ENCODE measurements around the gene NINL. TPM values are rescaled to one million over a fixed set of nuclear protein-coding genes. Genes with fewer than 3 reads are reported as not detected.

The NINL gene
- total RNA-seq, 4 donors from 2014 or later = 0.24 to 6.1 (median 0.88) TPM

- intact Hi-C loops (cut with DNase I; ENCODE audit: low total_unique reads) = no loop called here
- in situ Hi-C loops (cut with MboI; ENCODE audit: low sequenced_read_pairs in 4 of 4) = loop anchor here in 1 of 4 donors (25.0 kb wide), 1 partner anchor 90 kb away; no protein-coding TSS in a partner anchor
- TF ChIP-seq POLR2A (IDR thresholded peaks at IDR 0.05) = no peak
- no peak for TF ChIP-seq CTCF (IDR thresholded peaks at IDR 0.05 in 4 of 5, conservative IDR thresholded peaks at IDR 0.05 in 1 of 5)
Measured at GRCh38 chr20:25452333-25452732, 133.0 kb downstream of the NINL start.

GRCh38 chr20:25447671-25448070 lies 137.7 kb downstream of the NINL start:
- no peaks in the 10 kb centered on the region for H3K27me3 ChIP-seq
- no peaks in the 10 kb centered on the region for H3K36me3 ChIP-seq
- H3K4me3 ChIP-seq = no peak overlapping the region
- H3K9me3 ChIP-seq = no peaks in the 10 kb centered on the region
- in situ Hi-C loops (cut with MboI; ENCODE audit: low sequenced_read_pairs in 4 of 4) (no loop called here), intact Hi-C loops (cut with DNase I; ENCODE audit: low total_unique reads) (no loop called here)
- TF ChIP-seq CTCF (IDR thresholded peaks at IDR 0.05 in 4 of 5, conservative IDR thresholded peaks at IDR 0.05 in 1 of 5) (no peak), POLR2A (IDR thresholded peaks at IDR 0.05) (no peak)
- DNase-seq = no peak
- no peaks in the 10 kb centered on the region for H3K4me1 ChIP-seq
- ATAC-seq = no peak
- H3K27ac ChIP-seq = no peak overlapping the region

More at GRCh38 chr20:25452333-25452732, 133.0 kb downstream of the NINL start:
- DNase-seq = no peak
- no peaks in the 10 kb centered on the region for H3K9me3 ChIP-seq
- no peaks in the 10 kb centered on the region for H3K36me3 ChIP-seq
- no peak overlapping the region for H3K27ac ChIP-seq
- H3K27me3 ChIP-seq = no peaks in the 10 kb centered on the region
- H3K4me1 ChIP-seq = no peaks in the 10 kb centered on the region
- H3K4me3 ChIP-seq = no peak overlapping the region
- no peak for ATAC-seq

GRCh38 chr20:25444556-25444955 lies 140.8 kb downstream of the NINL start:
- H3K4me1 ChIP-seq = no peaks in the 10 kb centered on the region
- H3K36me3 ChIP-seq = no peaks in the 10 kb centered on the region
- ATAC-seq = no peak
- H3K9me3 ChIP-seq = no peaks in the 10 kb centered on the region
- H3K4me3 ChIP-seq = no peak overlapping the region
- intact Hi-C loops (cut with DNase I; ENCODE audit: low total_unique reads) = no loop called here
- no peak overlapping the region for H3K27ac ChIP-seq
- in situ Hi-C loops (cut with MboI; ENCODE audit: low sequenced_read_pairs in 4 of 4) = no loop called here
- no peak for DNase-seq
- TF ChIP-seq CTCF (IDR thresholded peaks at IDR 0.05 in 4 of 5, conservative IDR thresholded peaks at IDR 0.05 in 1 of 5) = no peak
- no peak for TF ChIP-seq POLR2A (IDR thresholded peaks at IDR 0.05)
- H3K27me3 ChIP-seq = no peaks in the 10 kb centered on the region

- intact Hi-C loops (cut with DNase I; ENCODE audit: low total_unique reads) (no loop called here), in situ Hi-C loops (cut with MboI; ENCODE audit: low sequenced_read_pairs in 4 of 4) (loop anchor here in 1 of 4 donors (10.0 kb wide), 1 partner anchor 65 kb away; no protein-coding TSS in a partner anchor)
- no peaks in the 10 kb centered on the region for H3K9me3 ChIP-seq
- H3K4me3 ChIP-seq = no peak overlapping the region
- H3K4me1 ChIP-seq = no peaks in the 10 kb centered on the region
- TF ChIP-seq POLR2A (IDR thresholded peaks at IDR 0.05) (no peak), CTCF (IDR thresholded peaks at IDR 0.05 in 4 of 5, conservative IDR thresholded peaks at IDR 0.05 in 1 of 5) (no peak)
- DNase-seq (no peak), ATAC-seq (no peak)
- no peak overlapping the region for H3K27ac ChIP-seq
- H3K27me3 ChIP-seq = no peaks in the 10 kb centered on the region
- no peaks in the 10 kb centered on the region for H3K36me3 ChIP-seq
Measured at GRCh38 chr20:25439328-25439727, 146.0 kb downstream of the NINL start.

- intact Hi-C loops (cut with DNase I; ENCODE audit: low total_unique reads) = no loop called here
- in situ Hi-C loops (cut with MboI; ENCODE audit: low sequenced_read_pairs in 4 of 4) = loop anchor here in 1 of 4 donors (10.0 kb wide), 1 partner anchor 62 kb away; no protein-coding TSS in a partner anchor
- Histone ChIP-seq H3K4me3 (no peak overlapping the region), H3K27me3 (no peaks in the 10 kb centered on the region), H3K9me3 (no peaks in the 10 kb centered on the region), H3K27ac (no peak overlapping the region), H3K4me1 (no peaks in the 10 kb centered on the region), H3K36me3 (no peaks in the 10 kb centered on the region)
- no peak for ATAC-seq
- no peak for DNase-seq
- TF ChIP-seq POLR2A (IDR thresholded peaks at IDR 0.05) (no peak), CTCF (IDR thresholded peaks at IDR 0.05 in 4 of 5, conservative IDR thresholded peaks at IDR 0.05 in 1 of 5) (no peak)
Measured at GRCh38 chr20:25437153-25437581, 148.2 kb downstream of the NINL start.

Data from gastrocnemius medialis (tissue), 4 donors.